Anterior cingulate cortex (tissue), 58 donors: ENCODE measurements around the gene BAD.
"Not testable (repeated sequence)": the region's sequence is repeated elsewhere in the genome, so short reads cannot be mapped to it uniquely, and the experiment has no call there.

Source experiments
- DNase-seq, 58 donors: peaks; one replicate each; lab custom pipeline; 2025; lab: John Stamatoyannopoulos, UW

BAD gene

DNA sequence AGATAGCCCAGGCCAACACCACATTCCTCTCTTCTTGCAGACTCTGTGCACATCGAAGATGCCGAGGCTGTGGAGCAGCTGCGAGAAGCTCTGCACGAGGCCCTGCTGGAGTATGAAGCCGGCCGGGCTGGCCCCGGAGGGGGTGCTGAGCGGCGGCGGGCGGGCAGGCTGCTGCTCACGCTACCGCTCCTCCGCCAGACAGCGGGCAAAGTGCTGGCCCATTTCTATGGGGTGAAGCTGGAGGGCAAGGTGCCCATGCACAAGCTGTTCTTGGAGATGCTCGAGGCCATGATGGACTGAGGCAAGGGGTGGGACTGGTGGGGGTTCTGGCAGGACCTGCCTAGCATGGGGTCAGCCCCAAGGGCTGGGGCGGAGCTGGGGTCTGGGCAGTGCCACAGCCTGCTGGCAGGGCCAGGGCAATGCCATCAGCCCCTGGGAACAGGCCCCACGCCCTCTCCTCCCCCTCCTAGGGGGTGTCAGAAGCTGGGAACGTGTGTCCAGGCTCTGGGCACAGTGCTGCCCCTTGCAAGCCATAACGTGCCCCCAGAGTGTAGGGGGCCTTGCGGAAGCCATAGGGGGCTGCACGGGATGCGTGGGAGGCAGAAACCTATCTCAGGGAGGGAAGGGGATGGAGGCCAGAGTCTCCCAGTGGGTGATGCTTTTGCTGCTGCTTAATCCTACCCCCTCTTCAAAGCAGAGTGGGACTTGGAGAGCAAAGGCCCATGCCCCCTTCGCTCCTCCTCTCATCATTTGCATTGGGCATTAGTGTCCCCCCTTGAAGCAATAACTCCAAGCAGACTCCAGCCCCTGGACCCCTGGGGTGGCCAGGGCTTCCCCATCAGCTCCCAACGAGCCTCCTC is 31.4 kb upstream of the BAD start:
- DNase-seq: not testable (repeated sequence)

DNA sequence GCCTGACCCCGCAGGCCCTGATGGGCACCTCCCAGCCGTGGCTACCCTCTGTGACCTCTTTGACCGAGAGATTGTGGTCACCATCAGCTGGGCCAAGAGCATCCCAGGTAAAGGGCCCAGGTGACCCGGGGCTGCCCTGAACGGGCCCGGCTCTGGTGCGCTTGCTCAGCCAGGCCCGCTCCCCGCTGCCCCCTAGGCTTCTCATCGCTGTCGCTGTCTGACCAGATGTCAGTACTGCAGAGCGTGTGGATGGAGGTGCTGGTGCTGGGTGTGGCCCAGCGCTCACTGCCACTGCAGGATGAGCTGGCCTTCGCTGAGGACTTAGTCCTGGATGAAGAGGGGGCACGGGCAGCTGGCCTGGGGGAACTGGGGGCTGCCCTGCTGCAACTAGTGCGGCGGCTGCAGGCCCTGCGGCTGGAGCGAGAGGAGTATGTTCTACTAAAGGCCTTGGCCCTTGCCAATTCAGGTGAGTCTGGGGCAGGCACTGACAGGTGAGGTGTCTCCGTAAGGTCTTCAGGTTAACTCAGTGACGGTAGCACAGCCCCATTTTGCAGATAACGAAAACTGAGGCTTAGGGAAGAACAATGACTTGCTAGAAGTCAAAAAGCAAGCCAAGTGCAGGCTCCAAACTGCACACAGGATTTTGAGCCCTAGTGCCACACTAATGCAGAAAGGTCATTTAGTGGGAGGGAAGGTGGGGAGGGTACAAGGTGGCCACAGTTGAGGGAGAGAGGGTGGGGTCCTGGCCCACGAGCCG is 30.5 kb upstream of the BAD start:
- DNase-seq: no peak

DNA sequence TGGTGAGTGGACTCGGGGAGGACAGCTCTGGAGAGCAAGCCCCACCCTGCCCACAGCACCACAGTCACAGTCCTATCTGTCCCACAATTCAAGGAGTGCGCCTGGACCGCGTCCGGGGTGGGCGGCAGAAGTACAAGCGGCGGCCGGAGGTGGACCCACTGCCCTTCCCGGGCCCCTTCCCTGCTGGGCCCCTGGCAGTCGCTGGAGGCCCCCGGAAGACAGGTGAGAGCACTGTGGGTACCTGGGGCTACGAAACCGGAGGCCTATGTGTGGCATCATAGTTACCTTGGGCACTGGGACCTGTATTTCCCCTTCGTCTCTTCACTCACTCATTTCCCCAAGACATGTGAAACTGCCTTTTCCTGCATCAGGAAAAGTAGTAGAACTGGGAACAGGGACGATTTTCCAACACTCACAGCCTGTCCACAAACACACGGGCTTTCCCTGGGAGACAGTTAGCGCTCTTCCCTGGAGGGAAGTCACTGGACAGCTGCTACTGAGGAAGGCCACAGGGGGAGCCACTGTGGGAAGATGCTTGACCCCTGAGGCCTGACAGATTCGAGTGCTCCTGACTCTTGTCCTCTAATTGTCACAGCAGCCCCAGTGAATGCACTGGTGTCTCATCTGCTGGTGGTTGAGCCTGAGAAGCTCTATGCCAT is 29.8 kb upstream of the BAD start:
- no peak for DNase-seq

DNA sequence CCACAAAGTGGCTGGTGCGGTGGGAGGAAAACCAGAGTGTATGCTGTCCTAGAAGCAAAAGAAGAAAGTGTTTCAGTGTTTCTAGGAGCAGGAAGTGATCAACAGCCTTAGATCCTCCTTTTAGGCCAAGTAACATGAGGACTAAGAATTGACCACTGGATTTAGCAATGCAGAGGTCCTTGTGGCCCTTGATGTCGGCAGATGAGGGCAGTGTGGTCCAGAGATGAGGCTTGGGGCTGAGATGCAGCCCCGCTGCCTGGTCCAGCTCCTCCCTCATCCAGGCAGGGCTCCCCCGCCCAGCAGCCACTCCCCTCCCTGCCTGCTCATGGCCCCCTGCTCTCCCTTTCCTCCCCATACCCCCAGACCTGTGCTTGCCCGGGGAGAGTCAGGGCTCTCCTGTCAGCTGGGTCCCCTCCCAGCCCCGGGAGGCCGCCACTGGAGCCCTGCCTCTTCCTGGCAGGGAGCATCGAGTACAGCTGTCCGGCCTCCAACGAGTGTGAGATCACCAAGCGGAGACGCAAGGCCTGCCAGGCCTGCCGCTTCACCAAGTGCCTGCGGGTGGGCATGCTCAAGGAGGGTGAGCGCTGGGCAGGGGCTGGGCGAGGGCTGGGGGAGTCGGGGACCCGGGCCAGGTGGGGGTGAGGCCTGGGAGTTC is 29.2 kb upstream of the BAD start:
- DNase-seq: peak in 11 of 58 donors; percentile 7 to 47 (median 37)

DNA sequence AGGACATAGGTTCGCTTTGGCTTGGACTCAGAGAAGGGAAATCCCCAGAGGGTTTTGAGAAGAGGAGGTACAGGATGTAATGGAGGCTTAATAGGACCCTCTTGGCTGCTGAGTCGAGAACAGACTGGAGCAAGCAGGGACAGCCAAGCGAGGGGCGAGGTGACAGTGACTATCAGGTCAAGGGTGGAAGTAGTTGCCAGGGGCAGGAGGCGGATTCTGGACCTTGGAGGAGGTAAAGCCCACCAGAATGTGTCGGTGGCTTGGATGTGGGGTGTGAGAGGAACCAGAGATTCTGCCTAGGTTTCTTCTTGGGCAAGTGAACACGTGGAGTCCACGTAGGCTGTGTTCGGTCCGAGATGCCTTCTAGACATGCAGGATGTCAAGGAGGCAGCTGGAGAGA is 28.5 kb upstream of the BAD start:
- DNase-seq: no peak

DNA sequence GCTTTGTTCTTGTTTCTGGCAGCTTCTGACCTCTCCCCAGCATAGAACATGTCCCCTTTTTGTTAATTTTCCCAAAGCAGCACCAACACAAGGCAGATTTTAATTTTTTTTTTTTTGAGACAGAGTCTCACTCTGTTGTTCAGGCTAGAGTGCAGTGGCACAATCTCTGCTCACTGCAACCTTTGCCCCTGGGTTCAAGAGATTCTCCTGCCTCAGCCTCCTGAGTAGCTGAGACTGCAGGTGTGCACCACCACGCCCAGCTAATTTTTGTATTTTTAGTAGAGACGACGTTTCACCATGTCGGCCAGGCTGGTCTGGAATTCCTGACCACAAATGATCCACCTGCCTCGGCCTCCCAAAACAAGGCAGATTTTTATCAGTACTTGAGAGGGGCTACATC is 23.3 kb upstream of the BAD start:
- not testable (repeated sequence) for DNase-seq

DNA sequence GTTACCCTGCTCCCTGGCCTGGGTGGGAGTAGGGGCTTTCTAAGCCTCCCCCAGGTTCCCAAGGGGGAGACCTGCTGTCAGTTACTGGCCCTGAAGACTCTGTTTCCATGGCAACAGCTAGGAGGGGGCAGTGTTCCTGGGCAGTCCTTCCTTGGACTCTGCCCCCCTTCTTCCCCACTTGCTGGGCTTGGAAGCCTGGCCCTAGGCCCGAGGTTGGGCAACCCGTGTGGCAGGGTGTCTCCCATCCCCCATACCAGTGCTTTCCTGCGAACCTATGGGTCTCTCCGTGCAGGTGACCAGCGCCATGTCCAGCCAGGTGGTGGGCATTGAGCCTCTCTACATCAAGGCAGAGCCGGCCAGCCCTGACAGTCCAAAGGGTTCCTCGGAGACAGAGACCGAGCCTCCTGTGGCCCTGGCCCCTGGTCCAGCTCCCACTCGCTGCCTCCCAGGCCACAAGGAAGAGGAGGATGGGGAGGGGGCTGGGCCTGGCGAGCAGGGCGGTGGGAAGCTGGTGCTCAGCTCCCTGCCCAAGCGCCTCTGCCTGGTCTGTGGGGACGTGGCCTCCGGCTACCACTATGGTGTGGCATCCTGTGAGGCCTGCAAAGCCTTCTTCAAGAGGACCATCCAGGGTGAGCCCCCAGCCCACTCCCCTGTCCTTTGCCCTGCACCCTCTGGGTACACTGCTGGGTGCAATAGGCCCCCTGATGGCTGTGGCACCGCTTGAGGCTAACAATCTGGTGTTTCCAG is 22.6 kb upstream of the BAD start:
- peak in 7 of 58 donors; percentile 21 to 46 (median 28) for DNase-seq

DNA sequence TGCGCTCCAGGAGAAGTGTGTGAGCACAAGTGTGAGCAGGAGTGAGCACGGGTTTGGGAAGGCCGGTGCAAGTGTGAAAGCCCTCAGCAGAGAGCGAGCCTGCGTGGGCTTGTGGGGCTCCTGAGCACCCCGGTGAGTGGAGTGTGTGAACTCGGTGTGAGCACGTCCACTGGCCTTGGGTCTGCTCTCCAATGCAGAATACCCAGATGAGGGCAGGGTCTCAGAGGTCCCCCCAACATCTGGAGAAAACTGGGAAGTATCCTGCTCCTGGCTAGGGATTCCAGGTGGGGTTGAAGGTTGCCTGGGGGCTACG is 22.1 kb upstream of the BAD start:
- DNase-seq: no peak

DNA sequence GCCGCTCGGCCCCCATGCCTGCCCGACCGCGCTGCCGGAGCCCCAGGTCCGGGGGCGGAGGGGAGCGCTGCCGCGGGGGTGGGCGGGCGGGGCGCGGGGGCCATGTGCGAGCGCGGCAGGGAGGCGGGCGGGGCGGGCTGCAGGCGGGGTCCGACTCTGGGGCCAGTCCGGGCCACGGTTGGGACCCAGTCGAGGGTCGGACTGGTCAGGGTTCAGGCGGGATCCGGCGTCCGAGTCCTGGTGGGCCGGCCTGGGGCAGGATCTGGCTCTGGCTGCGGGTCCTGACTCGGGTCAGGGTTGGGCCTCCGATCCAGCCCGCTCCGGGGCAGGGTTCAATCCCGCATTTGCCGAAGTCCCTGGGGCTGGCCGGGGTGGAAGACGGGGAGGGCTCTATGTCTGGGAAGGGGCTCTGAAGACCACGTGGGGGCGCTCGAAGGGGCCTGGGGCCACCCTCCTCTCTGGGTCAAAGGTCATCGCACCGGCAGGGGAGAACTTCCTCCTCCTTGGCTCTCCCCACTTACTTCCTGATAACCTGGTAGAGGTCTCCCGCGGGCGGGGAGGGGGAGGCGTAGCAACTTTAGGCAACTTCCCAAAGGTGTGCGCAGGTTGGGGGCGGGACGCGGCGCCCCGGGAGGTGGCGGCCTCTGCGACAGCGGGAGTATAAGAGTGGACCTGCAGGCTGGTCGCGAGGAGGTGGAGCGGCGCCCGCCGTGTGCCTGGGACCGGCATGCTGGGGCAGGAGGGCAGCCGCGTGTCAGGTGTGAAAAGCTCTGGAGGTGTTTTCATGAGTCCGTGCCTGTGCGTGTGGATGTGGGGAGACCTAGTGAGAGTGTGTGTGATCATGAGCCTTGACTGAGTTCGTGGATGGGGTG is 21.5 kb upstream of the BAD start:
- DNase-seq: peak in 46 of 58 donors; percentile 16 to 75 (median 58)

DNA sequence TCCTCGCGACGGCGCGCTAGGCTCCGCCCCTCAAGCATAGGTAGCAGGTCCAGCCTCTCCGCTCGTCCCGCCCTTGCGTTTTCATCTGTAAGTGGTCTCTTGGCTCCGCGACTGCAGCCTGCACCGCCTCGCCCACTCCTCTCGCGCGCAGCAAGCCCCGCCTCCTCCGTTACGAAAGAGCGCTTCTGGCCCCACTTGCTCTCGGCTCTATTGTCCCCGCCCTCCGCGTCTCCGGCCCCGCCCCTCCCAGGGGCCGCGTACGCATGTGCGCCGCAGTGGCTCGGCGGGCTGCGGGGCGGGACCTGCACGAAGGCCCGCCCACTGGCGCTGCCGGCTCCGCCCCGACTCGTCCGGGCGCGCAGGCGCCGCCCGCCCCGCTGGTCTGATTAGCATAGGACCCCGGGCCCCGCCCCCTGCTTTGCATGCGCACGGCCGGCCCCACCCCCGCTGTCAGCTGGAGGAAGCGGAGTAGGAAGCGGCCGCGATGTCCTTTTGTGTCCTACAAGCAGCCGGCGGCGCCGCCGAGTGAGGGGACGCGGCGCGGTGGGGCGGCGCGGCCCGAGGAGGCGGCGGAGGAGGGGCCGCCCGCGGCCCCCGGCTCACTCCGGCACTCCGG is 20.7 kb upstream of the BAD start, which contains the start of gene ESRRA:
ESRRA (plus strand) TSS at position 450 of the 616 bp plus-strand sequence. CDS start 1,656 bp downstream, outside the sequence.
- DNase-seq: peak; percentile 81 to 100 (median 99)

DNA sequence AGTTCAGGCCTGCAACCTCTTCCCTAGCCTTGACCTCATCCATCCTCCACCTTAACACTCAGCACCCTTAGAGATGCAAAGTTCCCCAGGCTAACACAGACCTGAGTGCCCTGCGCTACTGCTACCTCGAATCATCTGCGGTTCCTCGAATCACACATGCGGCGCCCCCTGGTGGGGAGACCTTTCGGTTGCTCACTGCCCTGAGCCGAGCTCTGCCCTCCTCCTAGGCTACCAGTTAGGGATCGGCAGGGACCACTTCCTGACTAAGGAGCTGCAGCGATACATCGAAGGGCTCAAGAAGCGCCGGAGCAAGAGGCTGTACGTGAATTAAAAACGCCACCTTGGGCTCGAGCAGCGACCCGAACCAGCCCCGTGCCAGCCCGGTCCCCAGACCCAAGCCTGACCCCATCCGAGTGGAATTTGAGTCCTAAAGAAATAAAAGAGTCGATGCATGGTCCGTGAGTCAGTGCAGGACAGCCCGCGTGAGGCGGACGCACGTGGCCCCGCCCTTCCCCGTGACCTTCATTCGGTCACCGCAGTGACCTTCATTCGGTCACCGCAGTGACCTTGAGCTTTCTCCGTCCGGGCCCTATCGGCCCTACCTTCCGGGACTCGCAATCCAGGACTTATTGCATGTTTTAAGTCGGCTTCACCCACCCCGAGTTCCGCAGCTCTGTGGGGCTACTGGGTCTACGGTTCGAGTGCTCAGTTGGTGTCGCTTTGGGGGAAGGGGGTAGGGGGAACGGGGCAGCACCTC is 20.0 kb upstream of the BAD start:
- DNase-seq: peak in 56 of 58 donors; percentile 37 to 97 (median 78)

DNA sequence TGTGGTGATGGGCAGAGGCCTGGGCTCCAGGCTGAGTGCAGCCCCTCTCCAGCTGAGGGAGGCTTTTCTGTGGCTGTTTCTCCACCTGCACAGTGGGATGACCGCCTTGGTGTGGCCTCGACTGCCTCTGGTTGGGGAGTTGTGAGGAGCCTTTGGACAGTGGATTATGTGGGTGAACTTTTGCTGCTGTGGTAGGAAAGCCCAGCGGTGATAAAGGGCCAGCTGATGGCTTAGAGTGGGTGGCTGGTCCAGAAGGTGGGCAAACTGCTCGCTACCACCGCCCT is 19.5 kb upstream of the BAD start:
- DNase-seq: no peak

DNA sequence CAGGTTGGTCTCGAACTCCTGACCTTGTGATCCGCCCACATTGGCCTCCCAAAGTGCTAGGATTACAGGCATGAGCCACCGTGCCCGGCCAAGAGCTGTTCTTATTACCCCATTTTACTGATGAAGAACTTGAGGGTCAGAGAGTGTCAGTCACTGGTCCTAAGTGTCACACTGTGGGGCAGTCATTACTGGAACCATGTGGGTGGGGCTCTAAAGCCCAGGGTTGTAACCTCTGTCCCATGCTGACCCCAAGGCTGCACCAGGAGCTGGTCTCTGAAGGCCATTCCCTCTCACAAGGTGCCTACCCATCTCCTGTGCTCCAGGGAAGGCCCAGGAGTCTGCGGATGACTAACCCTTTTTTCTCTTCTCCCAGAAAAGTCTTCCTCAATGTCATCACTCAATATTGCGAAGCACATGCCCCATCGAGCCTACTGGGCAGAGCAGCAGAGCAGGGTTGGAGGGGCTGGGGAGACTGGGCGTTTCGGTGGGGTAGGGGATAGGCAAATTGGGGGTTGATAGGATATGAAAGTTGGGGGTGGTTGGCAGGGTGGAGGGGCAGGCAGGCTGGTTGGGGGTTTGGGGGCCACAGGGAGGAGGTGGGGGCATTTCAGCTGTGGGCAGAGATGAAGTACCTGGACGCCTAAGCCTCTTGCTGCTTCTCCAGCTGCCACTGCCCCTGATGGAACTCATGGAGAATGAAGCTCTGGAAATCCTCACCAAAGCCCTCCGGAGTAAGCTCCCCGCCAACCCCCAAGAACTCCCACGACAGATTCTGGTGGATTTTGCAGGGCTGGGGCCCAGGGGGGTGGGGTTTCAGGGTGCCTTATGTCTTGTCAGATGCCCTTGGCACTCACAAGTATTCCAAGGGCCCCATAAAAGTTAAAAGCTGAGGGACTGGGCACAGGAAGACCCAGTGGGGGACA is 18.9 kb upstream of the BAD start:
- no peak for DNase-seq

DNA sequence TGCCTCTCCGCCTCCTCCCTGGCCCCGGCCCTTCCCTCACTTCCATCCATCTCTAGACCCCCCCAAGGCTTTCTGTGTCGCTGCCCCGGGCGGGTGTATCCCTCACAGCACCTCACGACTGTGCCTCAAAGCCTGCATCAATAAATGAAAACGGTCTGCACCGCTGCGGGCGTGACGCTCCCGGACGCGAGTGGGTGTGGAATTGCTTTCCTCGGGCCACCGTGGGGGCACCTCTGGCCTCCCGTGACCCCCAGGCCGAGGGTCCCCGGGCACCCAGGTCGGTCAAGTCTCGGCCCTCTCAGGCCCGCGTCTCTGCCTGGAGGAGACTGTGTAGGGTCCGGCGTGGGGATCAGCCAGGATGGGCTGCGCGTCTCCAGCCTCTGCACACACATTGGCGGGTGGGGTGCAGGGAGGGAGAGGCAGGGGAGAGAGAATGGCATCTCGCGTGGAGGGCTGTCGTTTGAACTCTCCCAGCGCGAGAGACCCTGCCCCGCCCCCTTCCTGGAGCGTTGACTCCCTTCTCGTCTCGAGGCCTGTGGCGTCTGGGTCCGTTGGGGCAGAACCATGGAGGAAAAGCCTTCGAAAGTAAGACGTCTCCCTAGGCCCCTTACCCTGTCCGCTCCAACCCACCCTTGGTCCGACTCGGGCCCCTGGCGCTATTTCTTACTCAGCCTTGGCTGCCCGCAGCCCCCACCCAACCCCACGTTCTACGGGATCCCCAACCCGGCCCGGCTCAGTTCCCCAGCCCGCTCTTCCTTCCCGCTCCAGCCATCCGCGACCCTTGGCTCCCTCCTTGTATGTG is 15.6 kb upstream of the BAD start, which contains the start of gene CATSPERZ:
CATSPERZ (plus strand) TSS at position 512 of the 802 bp plus-strand sequence; CDS start at position 565, 53 bp downstream.
- peak in 2 of 58 donors; percentile 39 to 41 for DNase-seq

DNA sequence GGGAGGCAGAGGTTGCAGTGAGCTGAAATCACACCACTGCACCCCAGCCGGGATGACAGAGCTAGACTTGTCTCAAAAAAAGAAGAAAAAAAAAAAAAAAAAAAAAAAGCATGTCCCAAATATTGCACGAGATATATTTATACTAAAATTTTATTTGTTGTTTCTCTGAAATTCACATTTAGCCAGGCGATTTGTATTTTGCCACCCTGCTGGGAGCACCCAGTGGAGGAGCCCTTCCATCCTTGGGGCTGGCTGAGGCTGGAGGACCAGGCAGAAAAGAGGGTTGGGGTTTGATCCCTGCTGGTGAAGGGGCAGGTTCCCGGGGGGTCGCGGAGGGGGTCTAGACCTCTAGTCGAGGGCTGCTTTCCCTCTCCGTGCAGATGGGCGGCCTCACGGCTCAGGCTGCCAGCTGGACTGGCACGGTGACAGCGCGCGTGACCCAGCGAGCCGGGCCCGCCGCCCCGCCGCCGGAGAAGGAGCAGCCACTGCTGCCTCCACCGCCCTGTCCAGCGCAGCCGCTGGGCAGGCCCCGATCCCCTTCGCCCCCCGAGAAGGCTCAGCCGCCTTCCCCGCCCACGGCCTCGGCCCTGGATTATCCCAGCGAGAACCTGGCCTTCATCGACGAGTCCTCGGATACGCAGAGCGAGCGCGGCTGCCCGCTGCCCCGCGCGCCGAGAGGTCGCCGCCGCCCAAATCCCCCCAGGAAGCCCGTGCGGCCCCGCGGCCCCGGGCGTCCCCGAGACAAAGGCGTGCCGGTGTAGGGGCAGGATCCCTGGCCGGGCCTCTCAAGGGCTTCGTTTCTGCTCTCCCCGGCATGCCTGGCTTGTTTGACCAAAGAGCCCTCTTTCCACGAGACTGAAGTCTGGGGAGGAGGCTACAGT is 14.7 kb upstream of the BAD start:
- peak in 52 of 58 donors; percentile 21 to 77 (median 60) for DNase-seq
